HG02571 (cell line): ENCODE results near the gene SARM1.

ENCODE experiments used
- ATAC-seq: cut with Tn5 transposase; IDR thresholded peaks from one replicate; pipeline ENCODE4 v1.9.1; 2021; ENCODE audit warnings: mild to moderate bottlenecking, moderate library complexity; ENCODE audit not compliant: unreplicated experiment

The SARM1 gene

GRCh38 chr17:28392491-28392890 is 21.0 kb downstream of the SARM1 start:
- no peak for ATAC-seq

DNA sequence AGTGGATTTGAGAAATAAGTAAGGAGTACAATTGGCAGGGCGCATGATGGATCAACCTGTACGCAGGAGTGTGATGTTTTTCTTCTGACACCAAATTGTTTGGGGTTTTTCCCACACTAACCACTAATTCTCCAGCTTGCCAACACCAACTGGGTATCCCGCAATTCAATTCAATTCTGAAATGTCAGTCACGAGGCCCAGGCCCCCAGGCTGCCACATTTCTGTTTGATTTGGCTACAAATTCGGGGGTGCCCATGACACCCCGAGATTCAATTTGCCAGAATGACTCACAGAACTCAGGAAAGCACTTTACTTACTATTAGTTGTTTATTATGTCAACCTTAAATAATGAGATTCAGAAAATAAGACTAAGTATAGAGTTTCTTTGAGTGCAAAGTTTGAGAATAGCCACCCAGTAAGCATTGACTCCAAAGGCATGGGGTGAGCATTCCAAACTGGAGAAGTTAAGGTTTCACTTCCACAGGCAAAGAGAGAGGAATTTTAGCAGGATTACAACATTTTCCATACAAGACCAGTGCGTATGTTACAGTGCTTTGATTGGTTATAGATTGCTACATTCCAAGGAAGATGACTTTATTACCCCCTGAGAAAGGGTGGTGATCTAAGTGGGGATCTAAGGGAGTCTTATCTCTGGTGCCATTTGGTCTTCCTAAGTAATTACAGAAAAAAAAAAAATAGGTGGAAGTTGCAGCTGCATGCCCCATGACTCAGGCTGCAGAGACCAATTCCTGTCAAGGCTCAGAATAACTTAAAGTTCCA is 23.0 kb downstream of the SARM1 start:
- ATAC-seq = no peak

DNA sequence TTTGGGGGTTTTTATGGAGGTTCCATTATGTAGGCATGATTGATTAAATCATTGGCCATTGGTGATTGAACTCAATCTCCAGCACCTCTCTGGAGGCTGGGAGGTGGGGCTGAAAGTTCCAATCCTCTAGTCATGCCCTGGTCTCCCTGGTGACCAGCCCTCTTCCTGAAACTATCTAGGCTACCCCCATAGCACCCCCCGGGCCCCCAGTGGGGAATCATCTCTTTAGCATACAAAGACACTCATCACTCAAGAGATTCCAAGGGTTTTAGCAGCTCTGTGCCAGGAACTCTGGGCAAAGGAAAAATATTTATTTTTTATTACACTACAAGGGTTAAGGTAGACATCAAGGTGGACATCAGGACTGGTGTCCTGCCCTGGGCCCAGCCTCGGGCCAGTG is 23.9 kb downstream of the SARM1 start:
- ATAC-seq = no peak

DNA sequence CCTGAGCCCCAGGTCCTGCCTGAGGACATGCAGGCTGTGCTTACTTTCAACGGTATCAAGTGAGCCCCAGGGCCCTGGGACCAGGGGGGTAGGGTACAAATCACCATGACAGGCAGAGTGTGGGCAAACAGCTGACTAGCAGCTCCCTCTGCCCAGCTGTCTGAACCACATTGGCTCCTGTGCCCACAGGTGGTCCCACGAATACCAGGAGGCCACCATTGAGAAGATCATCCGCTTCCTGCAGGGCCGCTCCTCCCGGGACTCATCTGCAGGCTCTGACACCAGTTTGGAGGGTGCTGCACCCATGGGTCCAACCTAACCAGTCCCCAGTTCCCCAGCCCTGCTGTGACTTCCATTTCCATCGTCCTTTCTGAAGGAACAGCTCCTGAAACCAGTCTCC is 24.5 kb downstream of the SARM1 start:
- no peak for ATAC-seq

- ATAC-seq = no peak
Measured at GRCh38 chr17:28396635-28397239, 25.2 kb downstream of the SARM1 start.

GRCh38 chr17:28397275-28397674 is 25.8 kb downstream of the SARM1 start:
- ATAC-seq = no peak

DNA sequence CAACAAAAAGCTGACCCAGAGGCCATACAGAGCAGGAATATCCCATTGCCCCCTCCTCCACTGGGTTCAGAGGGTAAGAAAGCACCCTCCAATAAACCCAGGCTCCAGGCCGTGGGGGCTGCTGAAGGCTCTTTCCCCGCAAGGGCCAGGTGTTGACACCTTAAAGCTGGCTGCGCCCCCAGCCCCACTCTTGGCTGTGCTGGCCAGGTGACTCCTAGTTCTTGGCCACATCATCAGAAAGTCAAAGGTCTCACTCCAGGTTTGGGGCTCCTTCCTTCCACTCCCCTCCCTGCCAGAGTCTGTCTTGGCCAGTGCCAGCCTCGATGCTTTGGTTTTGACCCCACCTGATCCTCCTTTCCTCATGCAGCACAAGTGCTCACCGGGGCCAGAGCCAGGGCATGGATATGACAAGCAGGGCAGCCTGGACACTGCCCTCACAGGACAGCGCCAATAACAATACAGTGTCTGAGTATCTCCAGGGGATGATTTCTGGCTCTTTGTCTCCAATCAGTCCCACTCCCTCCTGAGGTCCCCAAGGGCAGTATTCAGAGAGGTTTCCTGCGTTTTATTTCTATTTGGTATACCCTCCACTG is 26.3 kb downstream of the SARM1 start:
- ATAC-seq = no peak

DNA sequence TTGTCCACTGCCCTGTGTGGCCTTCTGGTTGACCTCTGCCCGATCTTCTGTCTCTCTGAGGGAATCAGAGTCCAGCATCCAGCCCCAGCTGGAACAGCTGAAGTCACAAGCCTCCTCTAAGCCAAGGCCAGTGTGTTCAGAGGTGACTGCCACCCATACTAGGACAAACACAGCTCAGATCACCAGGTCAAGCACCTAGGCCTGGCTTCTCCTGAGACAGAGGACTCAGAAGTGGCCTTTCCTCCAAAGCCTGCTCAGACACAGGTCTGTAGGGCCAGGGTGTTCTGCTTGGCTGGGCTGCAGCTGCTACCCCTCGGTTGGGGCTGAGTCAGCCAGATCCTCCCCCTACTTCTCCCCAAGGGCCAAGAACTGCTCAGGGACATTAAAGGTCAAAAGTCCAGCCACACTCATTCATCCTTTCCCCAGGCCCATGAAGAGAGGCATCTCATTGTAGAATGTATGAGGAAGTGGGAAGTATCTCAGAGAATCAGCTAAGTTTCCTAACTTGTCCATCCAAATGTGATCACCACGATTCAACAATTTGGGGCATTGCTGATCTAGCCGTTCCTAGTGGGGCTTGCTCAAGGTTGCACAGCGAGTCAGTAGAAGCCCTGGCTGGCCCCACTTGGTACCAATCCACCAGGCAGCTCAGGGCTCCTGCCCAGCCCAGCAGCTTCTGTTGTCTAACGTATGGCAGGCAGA is 26.9 kb downstream of the SARM1 start:
- no peak for ATAC-seq

GRCh38 chr17:28399808-28400207 is 28.3 kb downstream of the SARM1 start:
- no peak for ATAC-seq

GRCh38 chr17:28402224-28402630 is 30.7 kb downstream of the SARM1 start:
- ATAC-seq = no peak

DNA sequence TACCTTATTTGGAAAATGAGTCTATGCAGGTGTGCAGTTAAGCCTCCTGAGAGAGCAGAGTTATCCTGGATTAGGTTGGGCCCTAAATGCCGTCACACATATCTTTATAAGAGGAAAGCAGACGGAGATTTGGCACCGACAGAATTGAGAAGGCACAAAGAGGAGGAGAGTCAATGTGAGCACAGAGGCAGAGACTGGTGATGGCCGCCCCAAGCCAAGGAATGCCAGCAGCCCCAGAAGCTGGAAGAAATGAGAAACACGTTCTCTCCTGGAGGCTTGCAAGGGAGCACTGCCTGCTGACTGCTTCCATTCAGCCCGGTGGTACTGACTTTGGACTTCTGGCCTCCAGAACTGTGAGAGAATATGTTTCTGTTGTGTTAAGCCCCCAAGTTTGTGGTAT is 31.4 kb downstream of the SARM1 start:
- no peak for ATAC-seq

DNA sequence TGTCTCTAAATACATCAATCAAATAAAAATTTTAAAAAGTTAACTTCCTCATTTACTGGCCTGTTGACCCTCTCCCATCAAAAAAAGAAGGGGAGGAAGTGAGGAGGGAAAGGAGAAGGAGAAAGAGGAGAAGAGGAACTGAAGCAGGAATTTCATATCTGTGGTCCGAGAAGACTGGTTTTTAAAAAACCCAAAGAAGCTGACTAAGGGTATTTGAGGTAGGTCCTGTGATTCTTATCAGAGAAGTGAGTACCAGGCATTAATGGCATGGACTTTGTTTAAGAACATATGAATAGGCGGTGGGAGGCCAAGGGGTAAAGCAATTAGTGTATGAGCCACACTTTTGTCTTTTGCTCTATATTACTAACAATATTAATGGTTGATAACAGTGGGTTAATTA is 32.5 kb downstream of the SARM1 start:
- no peak for ATAC-seq

DNA sequence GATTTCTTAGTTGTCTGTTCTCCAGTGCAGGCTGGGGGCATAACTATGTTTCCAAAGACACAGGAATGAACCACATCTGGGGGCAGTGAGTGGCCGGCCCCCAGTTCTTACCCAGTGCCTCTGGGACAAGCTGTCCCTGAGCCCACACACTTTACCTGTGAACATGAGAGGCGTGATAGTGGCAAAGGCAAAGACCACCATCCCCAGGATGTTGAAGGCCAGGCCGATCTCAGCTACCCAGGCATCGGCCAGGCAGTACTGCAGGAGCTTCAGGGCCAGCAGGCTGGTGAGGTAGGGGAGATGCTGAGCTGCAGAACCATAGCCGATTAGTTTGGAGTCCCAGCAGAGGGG is 32.9 kb downstream of the SARM1 start:
- ATAC-seq = no peak

GRCh38 chr17:28404812-28405570 is 33.5 kb downstream of the SARM1 start:
- no peak for ATAC-seq

- ATAC-seq = peak; percentile 54
Measured at GRCh38 chr17:28405632-28406472, 34.4 kb downstream of the SARM1 start, which contains the start of gene SLC46A1. Gene SLC46A1 (minus strand): TSS chr17:28406212. CDS start chr17:28406114, 98 bp downstream.

DNA sequence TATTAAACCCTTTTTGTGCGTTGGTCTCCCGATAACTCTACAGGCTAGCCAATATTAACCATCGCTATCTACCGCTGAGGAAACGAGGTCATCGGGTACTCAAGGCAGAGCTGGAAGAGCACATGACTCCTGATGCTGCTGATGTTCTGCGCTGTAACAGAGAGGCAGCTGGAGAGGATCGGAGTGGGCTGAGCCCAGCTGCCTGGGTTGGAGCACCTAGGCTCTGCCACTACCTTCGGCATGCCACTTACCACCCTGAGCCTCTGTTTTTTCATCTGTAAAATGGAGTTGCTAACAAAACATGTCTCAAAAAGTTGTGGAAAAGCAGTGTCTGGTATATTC is 35.0 kb downstream of the SARM1 start:
- no peak for ATAC-seq

DNA sequence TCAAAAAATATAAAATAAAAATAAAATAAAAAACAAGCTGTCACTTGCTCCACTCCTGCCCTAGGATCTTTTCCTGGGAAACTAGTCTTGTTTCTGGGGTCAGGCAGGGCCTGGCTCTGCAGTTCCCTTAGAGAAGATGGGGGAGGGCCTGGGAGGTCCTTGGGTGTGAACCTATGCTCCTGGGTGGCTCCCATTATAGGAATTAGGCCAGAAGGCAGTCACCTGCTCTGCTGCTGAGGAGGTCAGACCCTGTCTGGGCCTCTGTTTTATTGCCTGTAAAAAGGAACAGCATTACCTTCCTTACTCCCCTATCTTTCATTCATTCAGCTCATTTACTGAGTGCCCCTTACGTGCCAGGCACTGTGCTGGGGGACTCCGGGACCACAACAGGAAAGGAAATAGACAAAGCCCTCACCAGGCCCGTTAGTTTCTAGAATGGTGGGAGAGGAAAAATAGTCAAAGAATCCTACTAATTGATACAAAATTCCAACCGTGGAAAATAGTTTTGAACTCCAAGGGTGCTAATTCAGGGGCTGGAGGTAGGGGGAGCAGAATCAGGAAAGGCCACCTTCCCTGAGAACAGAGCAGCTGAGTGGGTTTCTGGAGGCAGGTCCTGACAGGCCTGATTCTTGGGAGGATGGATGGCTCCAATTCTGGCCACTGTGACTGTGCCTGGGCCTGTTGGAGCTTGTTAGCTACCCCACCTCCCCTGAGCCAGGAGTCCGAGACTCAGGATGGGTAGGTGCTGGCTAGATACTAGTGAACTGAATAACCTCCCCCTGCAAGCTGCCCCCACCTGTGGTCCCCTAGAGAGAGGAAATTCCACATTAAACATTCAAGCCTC is 35.9 kb downstream of the SARM1 start:
- no peak for ATAC-seq

DNA sequence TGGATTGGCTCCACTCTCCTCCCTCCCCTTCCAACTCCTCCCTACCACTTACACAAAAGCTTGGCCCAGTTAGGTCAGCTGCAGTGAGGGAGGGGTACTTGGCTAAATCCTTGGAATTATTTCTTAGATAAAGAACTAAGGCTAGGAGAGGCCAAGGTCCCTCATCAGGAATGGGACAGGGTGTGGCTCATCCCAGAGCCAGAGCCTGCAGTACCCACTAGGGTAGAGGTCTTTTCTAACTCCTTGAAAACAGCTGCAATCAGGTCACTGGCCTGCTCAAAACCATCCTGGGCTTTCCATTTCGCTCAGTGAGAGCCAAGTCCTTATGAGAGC is 36.4 kb downstream of the SARM1 start:
- no peak for ATAC-seq

- no peak for ATAC-seq
Measured at GRCh38 chr17:28412099-28412498, 40.6 kb downstream of the SARM1 start.
